Measurements from ENCODE around the gene CABCOCO1.
"Not testable (repeated sequence)": the region's sequence is repeated elsewhere in the genome, so short reads cannot be mapped to it uniquely, and the experiment has no call there.

CABCOCO1 gene

GRCh38 chr10:61655335-61655851 is 7.3 kb upstream of the CABCOCO1 start:
- Histone ChIP-seq H3K27ac (ENCODE audit: low read depth, low read length) (no peak overlapping the region), H3K36me3 (ENCODE audit: control insufficient read depth, insufficient read depth, low read length) (no peaks in the 10 kb centered on the region), H3K9ac (ENCODE audit: low read length) (no peak overlapping the region), H3K27me3 (ENCODE audit: control insufficient read depth, insufficient read depth, low read length) (no peaks in the 10 kb centered on the region), H3K4me1 (ENCODE audit: control insufficient read depth, insufficient read depth, low read length) (no peaks in the 10 kb centered on the region), H3K4me3 (ENCODE audit: low read length) (no peak overlapping the region)

GRCh38 chr10:61663466-61663865 is 737 bp downstream of the CABCOCO1 start:
- no peaks in the 10 kb centered on the region for H3K27me3 ChIP-seq (ENCODE audit: control insufficient read depth, insufficient read depth, low read length)
- no peaks in the 10 kb centered on the region for H3K36me3 ChIP-seq (ENCODE audit: control insufficient read depth, insufficient read depth, low read length)
- H3K9ac ChIP-seq (ENCODE audit: low read length): no peak overlapping the region
- no peaks in the 10 kb centered on the region for H3K4me1 ChIP-seq (ENCODE audit: control insufficient read depth, insufficient read depth, low read length)
- peak overlapping the region; percentile 63 for H3K27ac ChIP-seq (ENCODE audit: low read depth, low read length)
- peak overlapping the region; percentile 63 for H3K4me3 ChIP-seq (ENCODE audit: low read length)

- Histone ChIP-seq H3K36me3 (ENCODE audit: control insufficient read depth, insufficient read depth, low read length) (no peaks in the 10 kb centered on the region), H3K4me3 (ENCODE audit: low read length) (no peak overlapping the region), H3K4me1 (ENCODE audit: control insufficient read depth, insufficient read depth, low read length) (no peaks in the 10 kb centered on the region)
Observed at GRCh38 chr10:61664985-61665384, 2.3 kb downstream of the CABCOCO1 start.

GRCh38 chr10:61669161-61669725 is 6.5 kb downstream of the CABCOCO1 start:
- Histone ChIP-seq H3K36me3 (ENCODE audit: control insufficient read depth, insufficient read depth, low read length) (no peaks in the 10 kb centered on the region), H3K4me3 (ENCODE audit: low read length) (no peak overlapping the region), H3K4me1 (ENCODE audit: control insufficient read depth, insufficient read depth, low read length) (no peaks in the 10 kb centered on the region), H3K27me3 (ENCODE audit: control insufficient read depth, insufficient read depth, low read length) (no peaks in the 10 kb centered on the region), H3K27ac (ENCODE audit: low read depth, low read length) (no peak overlapping the region), H3K9ac (ENCODE audit: low read length) (no peak overlapping the region)

More at GRCh38 chr10:61664985-61665384, 2.3 kb downstream of the CABCOCO1 start:
- H3K27ac ChIP-seq (ENCODE audit: low read depth, low read length): no peak overlapping the region
- H3K9ac ChIP-seq (ENCODE audit: low read length): no peak overlapping the region
- no peaks in the 10 kb centered on the region for H3K27me3 ChIP-seq (ENCODE audit: control insufficient read depth, insufficient read depth, low read length)

GRCh38 chr10:61669849-61670248 is 7.1 kb downstream of the CABCOCO1 start:
- H3K4me1 ChIP-seq (ENCODE audit: control insufficient read depth, insufficient read depth, low read length): no peaks in the 10 kb centered on the region
- no peaks in the 10 kb centered on the region for H3K36me3 ChIP-seq (ENCODE audit: control insufficient read depth, insufficient read depth, low read length)
- no peak overlapping the region for H3K27ac ChIP-seq (ENCODE audit: low read depth, low read length)
- H3K4me3 ChIP-seq (ENCODE audit: low read length): no peak overlapping the region
- no peak overlapping the region for H3K9ac ChIP-seq (ENCODE audit: low read length)
- no peaks in the 10 kb centered on the region for H3K27me3 ChIP-seq (ENCODE audit: control insufficient read depth, insufficient read depth, low read length)

- Histone ChIP-seq H3K9ac (ENCODE audit: low read length) (no peak overlapping the region), H3K36me3 (ENCODE audit: control insufficient read depth, insufficient read depth, low read length) (no peaks in the 10 kb centered on the region), H3K27me3 (ENCODE audit: control insufficient read depth, insufficient read depth, low read length) (no peaks in the 10 kb centered on the region), H3K27ac (ENCODE audit: low read depth, low read length) (no peak overlapping the region), H3K4me1 (ENCODE audit: control insufficient read depth, insufficient read depth, low read length) (no peaks in the 10 kb centered on the region), H3K4me3 (ENCODE audit: low read length) (no peak overlapping the region)
Observed at GRCh38 chr10:61673360-61673759, 10.6 kb downstream of the CABCOCO1 start.

GRCh38 chr10:61682323-61682722 is 19.6 kb downstream of the CABCOCO1 start:
- H3K27ac ChIP-seq (ENCODE audit: low read depth, low read length): no peak overlapping the region
- no peaks in the 10 kb centered on the region for H3K27me3 ChIP-seq (ENCODE audit: control insufficient read depth, insufficient read depth, low read length)
- no peaks in the 10 kb centered on the region for H3K4me1 ChIP-seq (ENCODE audit: control insufficient read depth, insufficient read depth, low read length)
- no peaks in the 10 kb centered on the region for H3K36me3 ChIP-seq (ENCODE audit: control insufficient read depth, insufficient read depth, low read length)
- no peak overlapping the region for H3K4me3 ChIP-seq (ENCODE audit: low read length)
- H3K9ac ChIP-seq (ENCODE audit: low read length): no peak overlapping the region

GRCh38 chr10:61683319-61683718 is 20.6 kb downstream of the CABCOCO1 start:
- H3K9ac ChIP-seq (ENCODE audit: low read length): no peak overlapping the region
- H3K4me3 ChIP-seq (ENCODE audit: low read length): no peak overlapping the region
- no peaks in the 10 kb centered on the region for H3K4me1 ChIP-seq (ENCODE audit: control insufficient read depth, insufficient read depth, low read length)
- H3K27ac ChIP-seq (ENCODE audit: low read depth, low read length): no peak overlapping the region
- no peaks in the 10 kb centered on the region for H3K36me3 ChIP-seq (ENCODE audit: control insufficient read depth, insufficient read depth, low read length)
- H3K27me3 ChIP-seq (ENCODE audit: control insufficient read depth, insufficient read depth, low read length): no peaks in the 10 kb centered on the region

- Histone ChIP-seq H3K27me3 (ENCODE audit: control insufficient read depth, insufficient read depth, low read length) (no peaks in the 10 kb centered on the region), H3K4me1 (ENCODE audit: control insufficient read depth, insufficient read depth, low read length) (no peaks in the 10 kb centered on the region), H3K36me3 (ENCODE audit: control insufficient read depth, insufficient read depth, low read length) (no peaks in the 10 kb centered on the region), H3K27ac (ENCODE audit: low read depth, low read length) (no peak overlapping the region), H3K9ac (ENCODE audit: low read length) (no peak overlapping the region), H3K4me3 (ENCODE audit: low read length) (no peak overlapping the region)
Observed at GRCh38 chr10:61684894-61685507, 22.3 kb downstream of the CABCOCO1 start.

GRCh38 chr10:61688551-61689308 is 26.0 kb downstream of the CABCOCO1 start:
- Histone ChIP-seq H3K36me3 (ENCODE audit: control insufficient read depth, insufficient read depth, low read length) (no peaks in the 10 kb centered on the region), H3K27ac (ENCODE audit: low read depth, low read length) (no peak overlapping the region), H3K4me1 (ENCODE audit: control insufficient read depth, insufficient read depth, low read length) (no peaks in the 10 kb centered on the region), H3K4me3 (ENCODE audit: low read length) (no peak overlapping the region), H3K27me3 (ENCODE audit: control insufficient read depth, insufficient read depth, low read length) (no peaks in the 10 kb centered on the region), H3K9ac (ENCODE audit: low read length) (no peak overlapping the region)

- not testable (repeated sequence) for H3K36me3 ChIP-seq (ENCODE audit: control insufficient read depth, insufficient read depth, low read length); H3K4me3 ChIP-seq (ENCODE audit: low read length); H3K9ac ChIP-seq (ENCODE audit: low read length); H3K4me1 ChIP-seq (ENCODE audit: control insufficient read depth, insufficient read depth, low read length); H3K27me3 ChIP-seq (ENCODE audit: control insufficient read depth, insufficient read depth, low read length); H3K27ac ChIP-seq (ENCODE audit: low read depth, low read length)
Observed at GRCh38 chr10:61691667-61692066, 28.9 kb downstream of the CABCOCO1 start.

- no peak overlapping the region for H3K9ac ChIP-seq (ENCODE audit: low read length)
- H3K4me3 ChIP-seq (ENCODE audit: low read length): no peak overlapping the region
- H3K36me3 ChIP-seq (ENCODE audit: control insufficient read depth, insufficient read depth, low read length): no peaks in the 10 kb centered on the region
- H3K27ac ChIP-seq (ENCODE audit: low read depth, low read length): no peak overlapping the region
- H3K27me3 ChIP-seq (ENCODE audit: control insufficient read depth, insufficient read depth, low read length): no peaks in the 10 kb centered on the region
- no peaks in the 10 kb centered on the region for H3K4me1 ChIP-seq (ENCODE audit: control insufficient read depth, insufficient read depth, low read length)
Observed at GRCh38 chr10:61692447-61693010, 29.8 kb downstream of the CABCOCO1 start.
